ENCODE measurements around the gene C19orf12. TPM values are rescaled to one million over a fixed set of nuclear protein-coding genes. Genes with fewer than 3 reads are reported as not detected.
A peak's percentile ranks its signal among the peaks of the same experiment; 100 is the strongest.

C19orf12 gene
- total RNA-seq, 2 experiments from 2014 or later = 12.5 to 20.6 TPM

DNA sequence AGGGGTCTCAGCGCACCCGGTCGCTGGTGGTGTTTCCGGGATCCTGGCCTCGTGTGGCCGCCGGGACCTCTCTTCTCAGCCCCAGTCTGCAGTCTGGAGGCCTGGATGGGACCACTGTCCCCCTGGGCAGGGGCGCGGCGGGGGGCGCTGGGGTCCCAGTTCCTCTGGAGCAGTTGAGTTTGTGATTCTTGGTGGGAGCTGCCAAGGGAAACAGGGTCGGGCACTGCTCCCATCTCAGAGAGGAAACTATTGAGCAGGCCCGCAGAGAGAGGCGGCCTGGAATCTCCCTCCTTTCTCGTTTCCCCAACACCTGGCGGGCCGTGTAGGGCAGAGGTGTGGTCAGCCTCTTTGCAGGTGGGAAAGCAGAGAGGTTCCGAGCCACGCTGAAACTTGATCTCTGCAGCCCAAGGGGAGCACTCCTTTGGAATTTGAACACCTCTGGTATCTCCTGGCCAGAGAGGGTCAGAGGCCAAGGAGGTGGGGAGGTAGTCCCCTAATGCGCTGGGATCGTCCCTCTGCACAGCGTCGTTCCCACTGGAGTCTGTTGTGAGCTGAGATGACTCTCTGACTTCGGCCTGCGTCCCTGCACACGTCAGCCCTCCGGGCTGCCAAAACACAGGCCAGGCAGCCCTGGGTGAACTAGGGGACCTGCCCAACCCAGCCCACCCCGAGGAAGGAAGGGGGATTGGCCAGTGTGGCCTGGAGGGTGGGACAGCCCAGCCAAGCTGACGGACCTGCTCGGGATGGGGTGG is 49.1 kb downstream of the C19orf12 start:
- BruUV-seq (replicated peaks) = no TSS peak

DNA sequence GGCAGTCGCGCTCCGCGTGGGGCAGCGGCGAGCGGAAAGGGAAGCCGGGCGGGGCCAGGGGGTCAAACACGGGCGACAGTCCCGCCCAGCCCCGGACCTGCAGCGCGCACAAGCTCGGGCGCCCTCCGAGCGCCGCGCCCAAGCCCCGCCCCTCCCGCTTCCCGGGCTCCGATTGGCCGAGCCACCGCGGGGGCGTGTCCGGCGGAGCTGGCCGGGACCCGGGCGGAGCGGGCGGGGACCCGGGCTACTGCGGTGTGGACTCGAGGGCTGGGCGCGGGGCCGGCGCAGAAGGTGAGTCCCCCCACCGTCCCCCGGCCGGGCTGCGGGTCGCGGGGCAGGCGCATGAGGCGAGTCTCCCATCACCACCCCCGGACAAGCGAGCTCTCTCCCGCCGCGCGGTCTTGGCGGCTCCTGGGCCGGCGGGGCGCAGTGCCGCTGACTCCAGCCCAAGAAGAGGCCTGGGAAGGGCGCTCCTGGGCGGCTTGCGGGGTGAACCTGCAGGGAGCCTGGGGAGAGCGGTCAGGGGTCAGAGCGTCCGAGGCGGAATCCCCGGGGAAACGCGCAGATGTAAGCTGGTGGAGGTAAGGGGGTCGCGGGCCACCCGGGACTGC is 49.7 kb downstream of the C19orf12 start, which contains the start of gene PLEKHF1:
Gene PLEKHF1 (plus strand): TSS at position 247 of the 611 bp plus-strand sequence. CDS start 8,379 bp downstream, outside the sequence.
- H3K27ac ChIP-seq (ENCODE audit: low read depth, low read length, poor library complexity, severe bottlenecking) = no peak within 1 kb of the TSS
- ChIA-PET POLR2A (interaction anchor here (0.8 kb wide), 2 partner anchors 12 to 50 kb away, joined by 5 to 9 read pairs; no protein-coding TSS in a partner anchor), CTCF (ENCODE audit: unreplicated experiment) (interaction anchor here (0.7 to 2.2 kb wide), 4 partner anchors 51 to 55 kb away, joined by 3 to 6 read pairs (median 3); no protein-coding TSS in a partner anchor)
- peak within 1 kb of the TSS; percentile 86 for H3K4me3 ChIP-seq (ENCODE audit: low read depth, low read length, poor library complexity, severe bottlenecking)
- H3K9me3 ChIP-seq (ENCODE audit: low read length) = no peaks in the 10 kb centered on the region
- TF ChIP-seq, protein P1, sequence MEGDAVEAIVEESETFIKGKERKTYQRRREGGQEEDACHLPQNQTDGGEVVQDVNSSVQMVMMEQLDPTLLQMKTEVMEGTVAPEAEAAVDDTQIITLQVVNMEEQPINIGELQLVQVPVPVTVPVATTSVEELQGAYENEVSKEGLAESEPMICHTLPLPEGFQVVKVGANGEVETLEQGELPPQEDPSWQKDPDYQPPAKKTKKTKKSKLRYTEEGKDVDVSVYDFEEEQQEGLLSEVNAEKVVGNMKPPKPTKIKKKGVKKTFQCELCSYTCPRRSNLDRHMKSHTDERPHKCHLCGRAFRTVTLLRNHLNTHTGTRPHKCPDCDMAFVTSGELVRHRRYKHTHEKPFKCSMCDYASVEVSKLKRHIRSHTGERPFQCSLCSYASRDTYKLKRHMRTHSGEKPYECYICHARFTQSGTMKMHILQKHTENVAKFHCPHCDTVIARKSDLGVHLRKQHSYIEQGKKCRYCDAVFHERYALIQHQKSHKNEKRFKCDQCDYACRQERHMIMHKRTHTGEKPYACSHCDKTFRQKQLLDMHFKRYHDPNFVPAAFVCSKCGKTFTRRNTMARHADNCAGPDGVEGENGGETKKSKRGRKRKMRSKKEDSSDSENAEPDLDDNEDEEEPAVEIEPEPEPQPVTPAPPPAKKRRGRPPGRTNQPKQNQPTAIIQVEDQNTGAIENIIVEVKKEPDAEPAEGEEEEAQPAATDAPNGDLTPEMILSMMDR (conservative IDR thresholded peaks at IDR 0.05; ENCODE audit: low read length) = no peak
- TF ChIP-seq EZH2phosphoT487 (IDR thresholded peaks at IDR 0.05; ENCODE audit: borderline replicate concordance, low read depth, low read length) = no peak
- peak; percentile 88 for DNase-seq (ENCODE audit: low spot score)
- intact Hi-C loops (cut with micrococcal nuclease; ENCODE audit: unreplicated experiment) = loop anchor here (2.0 kb wide), 2 partner anchors 51 to 55 kb away; no protein-coding TSS in a partner anchor
- BruUV-seq (replicated peaks) = no TSS peak
- no peaks in the 10 kb centered on the region for H4K20me1 ChIP-seq (ENCODE audit: insufficient read depth, low read length)
- no peaks in the 10 kb centered on the region for H3K79me2 ChIP-seq (ENCODE audit: insufficient read depth, low read depth, low read length)
- H3K36me3 ChIP-seq (ENCODE audit: insufficient read depth, low read length) = no peaks in the 10 kb centered on the region
- peak within 1 kb of the TSS; percentile 90 for H2AFZ ChIP-seq (ENCODE audit: low read length)
- no peaks in the 10 kb centered on the region for H3K9me2 ChIP-seq (ENCODE audit: insufficient read depth, low read length)
- H3K4me2 ChIP-seq (ENCODE audit: low read length) = peak within 1 kb of the TSS; percentile 96
- peaks cover 30% of the 10 kb centered on the region for H3K4me1 ChIP-seq (ENCODE audit: insufficient read depth, low read length, poor library complexity, severe bottlenecking)

More for the DNA sequence above, 49.1 kb downstream of the C19orf12 start:
- Histone ChIP-seq H3K9me2 (ENCODE audit: insufficient read depth, low read length) (no peaks in the 10 kb centered on the region), H3K27ac (ENCODE audit: low read depth, low read length, poor library complexity, severe bottlenecking) (no peak overlapping the region), H3K36me3 (ENCODE audit: insufficient read depth, low read length) (no peaks in the 10 kb centered on the region), H3K4me2 (ENCODE audit: low read length) (peak overlapping the region; percentile 96), H3K4me3 (ENCODE audit: low read depth, low read length, poor library complexity, severe bottlenecking) (peak overlapping the region; percentile 86), H3K79me2 (ENCODE audit: insufficient read depth, low read depth, low read length) (no peaks in the 10 kb centered on the region), H4K20me1 (ENCODE audit: insufficient read depth, low read length) (no peaks in the 10 kb centered on the region), H3K4me1 (ENCODE audit: insufficient read depth, low read length, poor library complexity, severe bottlenecking) (peaks cover 30% of the 10 kb centered on the region), H2AFZ (ENCODE audit: low read length) (peak overlapping the region; percentile 90; the same call in 1 of the 2 replicates), H3K9me3 (ENCODE audit: low read length) (no peaks in the 10 kb centered on the region)
- no peak for DNase-seq (ENCODE audit: low spot score)
- ChIA-PET POLR2A (interaction anchor here (0.8 kb wide), 2 partner anchors 12 to 51 kb away, joined by 5 to 9 read pairs; no protein-coding TSS in a partner anchor), CTCF (ENCODE audit: unreplicated experiment) (interaction anchor here (0.6 to 2.2 kb wide), 3 partner anchors 50 to 455 kb away, joined by 3 to 6 read pairs (median 3); no protein-coding TSS in a partner anchor)
- intact Hi-C loops (cut with micrococcal nuclease; ENCODE audit: unreplicated experiment) = loop anchor here (2.0 kb wide), 2 partner anchors 51 to 55 kb away; no protein-coding TSS in a partner anchor
- no peak for TF ChIP-seq EZH2phosphoT487 (IDR thresholded peaks at IDR 0.05; ENCODE audit: borderline replicate concordance, low read depth, low read length)
- TF ChIP-seq, protein P1 (conservative IDR thresholded peaks at IDR 0.05; ENCODE audit: low read length) = no peak

Measured in OCI-LY7 (cell line).